ENCODE data around the gene PLAAT4. TPM values are rescaled to one million over a fixed set of nuclear protein-coding genes. Genes with fewer than 3 reads are reported as not detected.

The PLAAT4 gene
- total and polyA plus RNA-seq, 8 donors: 3.3 to 32.4 (median 9.6) TPM

- Histone ChIP-seq H3K27me3 (no peaks in the 10 kb centered on the region), H3K36me3 (no peaks in the 10 kb centered on the region), H3K27ac (no peak overlapping the region), H3K4me1 (peaks cover 0 to 13% (median 12%) of the 10 kb centered on the region in 3 donors), H3K9me3 (no peaks in the 10 kb centered on the region), H3K4me3 (no peak overlapping the region)
- 87 to 91% methylated on average over 7 of the region's 7 CpGs for WGBS, 2 donors
- intact Hi-C loops (cut with DNase I): no loop called here
- DNase-seq (no peak), FAIRE-seq (no peak), ATAC-seq (no peak)
- TF ChIP-seq CTCF (IDR thresholded peaks at IDR 0.05): no peak
Observed at GRCh38 chr11:63564056-63564774, 27.6 kb downstream of the PLAAT4 start.

- intact Hi-C loops (cut with DNase I): no loop called here
- DNase-seq (peak in 1 of 6 donors; percentile 31), ATAC-seq (peak in 3 of 4 donors; percentile 25 to 48 (median 42))
Observed at GRCh38 chr11:63564784-63565350, 28.3 kb downstream of the PLAAT4 start.

GRCh38 chr11:63567044-63567840, 30.6 kb downstream of the PLAAT4 start:
- H3K4me3 ChIP-seq: no peak overlapping the region
- 37 to 38% methylated on average over 5 of the region's 5 CpGs for WGBS, 2 donors
- peak; percentile 47 for FAIRE-seq

More at GRCh38 chr11:63564784-63565350, 28.3 kb downstream of the PLAAT4 start:
- FAIRE-seq: no peak
- Histone ChIP-seq H3K27me3 (no peaks in the 10 kb centered on the region), H3K9me3 (no peaks in the 10 kb centered on the region), H3K4me3 (no peak overlapping the region), H3K36me3 (no peaks in the 10 kb centered on the region), H3K4me1 (peaks cover 0 to 13% (median 12%) of the 10 kb centered on the region in 3 donors), H3K27ac (no peak overlapping the region)
- 80 to 83% methylated on average over 4 of the region's 4 CpGs for WGBS, 2 donors
- no peak for TF ChIP-seq CTCF (IDR thresholded peaks at IDR 0.05)

GRCh38 chr11:63569570-63569969, 33.0 kb downstream of the PLAAT4 start:
- FAIRE-seq (no peak), ATAC-seq (no peak), DNase-seq (no peak)
- H3K9me3 ChIP-seq: no peaks in the 10 kb centered on the region
- peaks cover 0 to 13% (median 12%) of the 10 kb centered on the region in 3 donors for H3K4me1 ChIP-seq
- WGBS, 2 donors: 96% methylated on average over 3 of the region's 3 CpGs
- no peak overlapping the region for H3K27ac ChIP-seq
- H3K27me3 ChIP-seq: no peaks in the 10 kb centered on the region
- no peak overlapping the region for H3K4me3 ChIP-seq
- TF ChIP-seq CTCF (IDR thresholded peaks at IDR 0.05): no peak
- intact Hi-C loops (cut with DNase I): no loop called here
- no peaks in the 10 kb centered on the region for H3K36me3 ChIP-seq

More at GRCh38 chr11:63567044-63567840, 30.6 kb downstream of the PLAAT4 start:
- Histone ChIP-seq H3K4me1 (peaks cover 0 to 13% (median 12%) of the 10 kb centered on the region in 3 donors), H3K36me3 (no peaks in the 10 kb centered on the region), H3K27me3 (no peaks in the 10 kb centered on the region), H3K9me3 (no peaks in the 10 kb centered on the region), H3K27ac (peak overlapping the region in 2 of 4 donors; percentile 20 to 49)
- TF ChIP-seq CTCF (IDR thresholded peaks at IDR 0.05): no peak
- intact Hi-C loops (cut with DNase I): no loop called here
- DNase-seq (no peak), ATAC-seq (peak; percentile 76 to 95 (median 88))

All from pancreas (tissue), 10 donors.